ENCODE results near the gene SCN2B. TPM values are rescaled to one million over a fixed set of nuclear protein-coding genes. Genes with fewer than 3 reads are reported as not detected.

The SCN2B gene
- total and polyA plus RNA-seq, 2 of the 4 experiments (the other 2 are of a cell fraction) = under 0.01 to 0.05 TPM

GRCh38 chr11:118209033-118209432, 32.6 kb upstream of the SCN2B start:
- no peaks in the 10 kb centered on the region for H3K9me1 ChIP-seq (ENCODE audit: insufficient read depth, low read length)
- no peak overlapping the region for H4K8ac ChIP-seq (ENCODE audit: low read depth in 2 of 2, low read length in 2 of 2)
- no peaks in the 10 kb centered on the region for H3K79me1 ChIP-seq (ENCODE audit: low read depth in 1 of 2, low read length in 2 of 2)
- DNase-seq (no peak), ATAC-seq (ENCODE audit: low read depth) (no peak)
- H4K91ac ChIP-seq (ENCODE audit: insufficient read depth, low read depth, low read length) = no peak overlapping the region
- no peaks in the 10 kb centered on the region for H4K20me1 ChIP-seq (ENCODE audit: insufficient read depth, low read length)
- H2BK20ac ChIP-seq (ENCODE audit: low read depth, low read length) = no peak overlapping the region
- H3K18ac ChIP-seq (ENCODE audit: low read depth, low read length) = no peak overlapping the region
- H3K27ac ChIP-seq (ENCODE audit: insufficient read depth, low read length) = no peak overlapping the region
- no peaks in the 10 kb centered on the region for H3K4me1 ChIP-seq (ENCODE audit: control insufficient read depth, insufficient read depth, low read length)
- no CpG with 5 or more reads among the region's 3 CpGs for WGBS, 2 experiments (ENCODE audit: extremely low coverage in 2 of 2, insufficient read length in 1 of 2)
- no peaks in the 10 kb centered on the region for H3K36me3 ChIP-seq (ENCODE audit: control insufficient read depth, insufficient read depth, low read length)
- in situ Hi-C loops (cut with MboI; ENCODE audit: low sequenced_read_pairs) (no loop called here), dilution Hi-C loops (cut with HindIII; ENCODE audit: low sequenced_read_pairs, unreplicated experiment) (no loop called here), intact Hi-C loops (cut with micrococcal nuclease) (no loop called here)
- H3K27me3 ChIP-seq (ENCODE audit: control insufficient read depth, insufficient read depth, low read length) = peaks cover 20% of the 10 kb centered on the region
- no peak overlapping the region for H3K4me3 ChIP-seq (ENCODE audit: insufficient read depth, low read depth, low read length)
- no peak overlapping the region for H3K14ac ChIP-seq (replicated peaks; ENCODE audit: low read depth, low read length)
- no peak overlapping the region for H2BK5ac ChIP-seq (ENCODE audit: low read depth, low read length, poor library complexity, severe bottlenecking)
- H3K4me2 ChIP-seq (ENCODE audit: low read depth, low read length) = no peak overlapping the region
- no peaks in the 10 kb centered on the region for H3K9me3 ChIP-seq (ENCODE audit: control insufficient read depth, insufficient read depth, low read length)
- no peak overlapping the region for H2BK15ac ChIP-seq (ENCODE audit: low read depth, low read length)
- no peak overlapping the region for H3K23ac ChIP-seq (ENCODE audit: low read depth, low read length)
- H2AK9ac ChIP-seq (replicated peaks; ENCODE audit: low read depth, low read length, poor library complexity) = no peak overlapping the region
- BruUV-seq (replicated peaks) = no TSS peak
- H2AFZ ChIP-seq (replicated peaks; ENCODE audit: low read length, poor library complexity) = no peak overlapping the region
- H3K56ac ChIP-seq (ENCODE audit: extremely low read depth, insufficient read depth, low read length) = no peak overlapping the region
- no peak for TF ChIP-seq NFE2L2 (IDR thresholded peaks at IDR 0.05; ENCODE audit: low read depth, low read length)
- TF ChIP-seq CHD1 (IDR thresholded peaks at IDR 0.05; ENCODE audit: low read depth, low read length) = no peak
- no peak for TF ChIP-seq SMC3 (IDR thresholded peaks at IDR 0.05; ENCODE audit: low read depth, low read length)
- TF ChIP-seq, protein P1, sequence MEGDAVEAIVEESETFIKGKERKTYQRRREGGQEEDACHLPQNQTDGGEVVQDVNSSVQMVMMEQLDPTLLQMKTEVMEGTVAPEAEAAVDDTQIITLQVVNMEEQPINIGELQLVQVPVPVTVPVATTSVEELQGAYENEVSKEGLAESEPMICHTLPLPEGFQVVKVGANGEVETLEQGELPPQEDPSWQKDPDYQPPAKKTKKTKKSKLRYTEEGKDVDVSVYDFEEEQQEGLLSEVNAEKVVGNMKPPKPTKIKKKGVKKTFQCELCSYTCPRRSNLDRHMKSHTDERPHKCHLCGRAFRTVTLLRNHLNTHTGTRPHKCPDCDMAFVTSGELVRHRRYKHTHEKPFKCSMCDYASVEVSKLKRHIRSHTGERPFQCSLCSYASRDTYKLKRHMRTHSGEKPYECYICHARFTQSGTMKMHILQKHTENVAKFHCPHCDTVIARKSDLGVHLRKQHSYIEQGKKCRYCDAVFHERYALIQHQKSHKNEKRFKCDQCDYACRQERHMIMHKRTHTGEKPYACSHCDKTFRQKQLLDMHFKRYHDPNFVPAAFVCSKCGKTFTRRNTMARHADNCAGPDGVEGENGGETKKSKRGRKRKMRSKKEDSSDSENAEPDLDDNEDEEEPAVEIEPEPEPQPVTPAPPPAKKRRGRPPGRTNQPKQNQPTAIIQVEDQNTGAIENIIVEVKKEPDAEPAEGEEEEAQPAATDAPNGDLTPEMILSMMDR (conservative IDR thresholded peaks at IDR 0.05; ENCODE audit: low read depth, low read length) = no peak
- no peak for TF ChIP-seq CEBPB (IDR thresholded peaks at IDR 0.05; ENCODE audit: low read depth, low read length)
- no peak for TF ChIP-seq RFX5 (IDR thresholded peaks at IDR 0.05; ENCODE audit: low read depth, low read length)
- TF ChIP-seq, protein P2, sequence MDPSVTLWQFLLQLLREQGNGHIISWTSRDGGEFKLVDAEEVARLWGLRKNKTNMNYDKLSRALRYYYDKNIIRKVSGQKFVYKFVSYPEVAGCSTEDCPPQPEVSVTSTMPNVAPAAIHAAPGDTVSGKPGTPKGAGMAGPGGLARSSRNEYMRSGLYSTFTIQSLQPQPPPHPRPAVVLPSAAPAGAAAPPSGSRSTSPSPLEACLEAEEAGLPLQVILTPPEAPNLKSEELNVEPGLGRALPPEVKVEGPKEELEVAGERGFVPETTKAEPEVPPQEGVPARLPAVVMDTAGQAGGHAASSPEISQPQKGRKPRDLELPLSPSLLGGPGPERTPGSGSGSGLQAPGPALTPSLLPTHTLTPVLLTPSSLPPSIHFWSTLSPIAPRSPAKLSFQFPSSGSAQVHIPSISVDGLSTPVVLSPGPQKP (IDR thresholded peaks at IDR 0.05; ENCODE audit: borderline replicate concordance, low read depth, low read length) = no peak
- no peak for TF ChIP-seq RCOR1 (IDR thresholded peaks at IDR 0.05; ENCODE audit: insufficient replicate concordance, low read length)
- TF ChIP-seq POLR2A (IDR thresholded peaks at IDR 0.05; ENCODE audit: low read depth, low read length) = no peak
- no peak for TF ChIP-seq MAZ (IDR thresholded peaks at IDR 0.05; ENCODE audit: borderline replicate concordance, low read depth, low read length)
- no peak for TF ChIP-seq BHLHE40 (IDR thresholded peaks at IDR 0.05; ENCODE audit: low read depth, low read length)
- TF ChIP-seq MAFK (IDR thresholded peaks at IDR 0.05; ENCODE audit: low read depth, low read length) = no peak
- no peak for TF ChIP-seq FOS (IDR thresholded peaks at IDR 0.05; ENCODE audit: low read depth, low read length)
- TF ChIP-seq RAD21 (IDR thresholded peaks at IDR 0.05; ENCODE audit: low read length) = no peak
- no peak for TF ChIP-seq USF2 (IDR thresholded peaks at IDR 0.05; ENCODE audit: low read depth, low read length)
- POLR2A ChIA-PET (ENCODE audit: unreplicated experiment) = no interaction called here
- H3K4ac ChIP-seq (ENCODE audit: low read depth, low read length) = no peak overlapping the region
- H2AK5ac ChIP-seq (ENCODE audit: low read depth, low read length) = no peak overlapping the region
- H4K5ac ChIP-seq (ENCODE audit: low read depth, low read length) = no peak overlapping the region
- no peak overlapping the region for H3K9ac ChIP-seq (ENCODE audit: low read depth, low read length)
- no peak overlapping the region for H2BK120ac ChIP-seq (ENCODE audit: low read depth, low read length)
- CTCF ChIA-PET = interaction anchor here (0.6 kb wide), 1 partner anchor 37 kb away, joined by 6 read pairs; no protein-coding TSS in a partner anchor

Data from IMR-90 (cell line).